Endothelial cell of umbilical vein (primary cell): Measurements from ENCODE around the gene PHTF1. TPM values are rescaled to one million over a fixed set of nuclear protein-coding genes. Genes with fewer than 3 reads are reported as not detected.

Source experiments
- BruUV-seq: library from RNA; stranded (reverse); fragments of 400-500 nt; replicated peaks from 2 replicates; lab custom pipeline; 2021; lab: Mats Ljungman, UMichigan
- CTCF ChIA-PET: fragments of 300-600, 350-600 bp; sonication (Branson Sonifier 250); formaldehyde crosslinking; loops from one replicate; lab custom pipeline; 2021; ENCODE audit warnings: antibody characterized with exemption, inconsistent platforms; lab: Charles Lee
- POLR2A ChIA-PET: fragments of 300-600, 350-600 bp; sonication (Branson Sonifier 250); formaldehyde crosslinking; loops from one replicate; lab custom pipeline; 2021; ENCODE audit warnings: antibody characterized with exemption, inconsistent platforms; lab: Charles Lee
- DNase-seq: peaks from one replicate; pipeline ENCODE4 v3.0.0-alpha.2; 2011; ENCODE audit warnings: low read depth, low spot score
- FAIRE-seq: peaks from 2 replicates; lab custom pipeline; 2011; peaks lifted over from hg19 to GRCh38; lab: Jason Lieb, UNC
- H2AFZ ChIP-seq: 2 replicates; pipeline ENCODE4 v1.6.0; 2012; ENCODE audit warnings: low read depth, low read length, control low read depth, inconsistent platforms
- H3K27ac ChIP-seq: 2 replicates; pipeline ENCODE4 v1.5.1; 2011; ENCODE audit warnings: low read depth, mild to moderate bottlenecking, control low read depth, low read length, moderate library complexity; ENCODE audit not compliant: insufficient read depth
- H3K27me3 ChIP-seq, 2 experiments: 2 replicates each; pipeline versions ENCODE4 v1.6.0 to v1.6.1; 2011; ENCODE audit warnings: low read length in 2 of 2, mixed read lengths in 1 of 2; ENCODE audit not compliant: control insufficient read depth in 2 of 2, insufficient read depth in 2 of 2
- H3K36me3 ChIP-seq, 2 experiments: 2 replicates in 1 of 2; 3 replicates in 1 of 2; pipeline ENCODE4 v1.5.1; 2011; ENCODE audit warnings: low read length in 2 of 2, mild to moderate bottlenecking in 1 of 2, moderate library complexity in 1 of 2; ENCODE audit not compliant: control insufficient read depth in 2 of 2, insufficient read depth in 2 of 2; ENCODE audit errors: extremely low read depth in 1 of 2
- H3K4me1 ChIP-seq: 3 replicates; pipeline ENCODE4 v1.5.1; 2011; ENCODE audit warnings: mild to moderate bottlenecking, low read length; ENCODE audit not compliant: control insufficient read depth, insufficient read depth; ENCODE audit errors: extremely low read depth
- H3K4me2 ChIP-seq: 2 replicates; pipeline ENCODE4 v1.6.1; 2011; ENCODE audit warnings: low read length, control low read depth, mixed read lengths; ENCODE audit not compliant: insufficient read depth
- H3K4me3 ChIP-seq, 3 experiments: fragments of 200-600 bp in 1 of 3; sonication (generic), shearing (Covaris generic) in 1 of 3; replicated peaks in 1 of 3; 2 replicates each; pipeline ENCODE4 v1.5.1; 2011 to 2016; ENCODE audit warnings: control low read depth in 3 of 3, low read length in 3 of 3, mild to moderate bottlenecking in 2 of 3, inconsistent platforms in 1 of 3, low read depth in 1 of 3, moderate library complexity in 1 of 3; ENCODE audit not compliant: insufficient read depth in 1 of 3
- H3K79me2 ChIP-seq: 2 replicates; pipeline ENCODE4 v1.6.0; 2012; ENCODE audit warnings: low read length, inconsistent platforms; ENCODE audit not compliant: control insufficient read depth, insufficient read depth
- H3K9ac ChIP-seq: replicated peaks from 2 replicates; pipeline ENCODE3; 2011; ENCODE audit warnings: low read length, control low read depth; ENCODE audit not compliant: insufficient read depth; ENCODE audit errors: extremely low read depth
- H3K9me1 ChIP-seq: replicated peaks from 3 replicates; pipeline ENCODE4 v1.6.0; 2011; ENCODE audit warnings: mild to moderate bottlenecking, low read length; ENCODE audit not compliant: control insufficient read depth, insufficient read depth; ENCODE audit errors: extremely low read depth
- H3K9me3 ChIP-seq: replicated peaks from 2 replicates; pipeline ENCODE4 v1.5.1; 2012; ENCODE audit warnings: low read length, inconsistent platforms; ENCODE audit not compliant: control insufficient read depth, insufficient read depth
- H4K20me1 ChIP-seq: replicated peaks from 2 replicates; pipeline ENCODE3; 2011; ENCODE audit warnings: mild to moderate bottlenecking, low read length; ENCODE audit not compliant: control insufficient read depth, insufficient read depth; ENCODE audit errors: extremely low read depth
- EZH2 ChIP-seq: IDR thresholded peaks from 2 replicates; pipeline ENCODE4 v1.6.1; 2012; ENCODE audit warnings: borderline replicate concordance, low read depth, mild to moderate bottlenecking, moderate library complexity, low read length, inconsistent platforms; ENCODE audit not compliant: severe bottlenecking
- FOS ChIP-seq: IDR thresholded peaks from 2 replicates; pipeline ENCODE4 v1.6.1; 2011; ENCODE audit warnings: mild to moderate bottlenecking, low read length, moderate library complexity, borderline replicate concordance; ENCODE audit not compliant: insufficient read depth
- GATA2 ChIP-seq: IDR thresholded peaks from 2 replicates; pipeline ENCODE4 v1.7.0; 2011; ENCODE audit warnings: low read depth, mild to moderate bottlenecking, moderate library complexity, mixed read lengths, low read length; ENCODE audit not compliant: insufficient read length, insufficient read depth
- JUN ChIP-seq: IDR thresholded peaks from 2 replicates; pipeline ENCODE4 v1.6.1; 2011; ENCODE audit warnings: borderline replicate concordance, low read depth; ENCODE audit not compliant: insufficient read length, insufficient read depth
- MYC ChIP-seq: IDR thresholded peaks from one replicate; pipeline ENCODE4 v1.6.1; 2011; ENCODE audit warnings: mild to moderate bottlenecking, low read depth, low read length
- POLR2A ChIP-seq: IDR thresholded peaks from 2 replicates; pipeline ENCODE4 v1.6.1; 2012; ENCODE audit warnings: low read depth, mild to moderate bottlenecking, control low read depth, low read length
- POLR2AphosphoS5 ChIP-seq: IDR thresholded peaks from 2 replicates; pipeline ENCODE4 v1.6.1; 2012; ENCODE audit warnings: low read depth, mild to moderate bottlenecking, control low read depth, low read length, moderate library complexity; ENCODE audit not compliant: insufficient read depth
- dilution Hi-C: fragments of 300-500 bp; cut with MboI; formaldehyde crosslinking; loops from one replicate; pipeline ENCODE4 v1.15.0; 2019; ENCODE audit warnings: low sequenced_read_pairs; ENCODE audit not compliant: extremely low pct_ligation_motif_present
- intact Hi-C: fragments of 100-400 bp; cut with micrococcal nuclease; formaldehyde crosslinking; loops from one replicate; pipeline ENCODE4 v1.10.0; 2022
- polyA plus RNA-seq, 4 experiments: library from polyadenylated mRNA; depleted of rRNA in 3 of 4; stranded (reverse) in 3 of 4; unstranded in 1 of 4; fragments of >200 nt; gene quantifications; 2 replicates each; pipeline versions ENCODE4 v1.2.1 to v1.2.3, GENCODE V29; 2011 to 2012; ENCODE audit warnings: missing spikeins in 1 of 4
- total RNA-seq: library from RNA; stranded (reverse); gene quantifications from 2 replicates; pipeline ENCODE4 v1.2.3, GENCODE V29; 2021
- TF ChIP-seq, protein P1 (sequence below), 2 donors: IDR thresholded peaks; 1 replicate in 1 of 2; 2 replicates in 1 of 2; pipeline ENCODE4 v1.5.1; 2011; ENCODE audit warnings: low read length in 2 of 2, mild to moderate bottlenecking in 2 of 2, moderate library complexity in 2 of 2, control low read depth in 1 of 2, inconsistent platforms in 1 of 2, low read depth in 1 of 2; ENCODE audit not compliant: insufficient read depth in 1 of 2; ENCODE audit errors: extremely low read depth in 1 of 2
- TF ChIP-seq, protein P2 (sequence below): IDR thresholded peaks from 2 replicates; pipeline ENCODE4 v1.6.1; 2011; ENCODE audit not compliant: insufficient read depth, insufficient read length

PHTF1 gene
- total and polyA plus RNA-seq, 2 donors (not counting 3 experiments of a cell fraction or from before 2014, with no cell fraction given) = 26.3 to 62.6 TPM

DNA sequence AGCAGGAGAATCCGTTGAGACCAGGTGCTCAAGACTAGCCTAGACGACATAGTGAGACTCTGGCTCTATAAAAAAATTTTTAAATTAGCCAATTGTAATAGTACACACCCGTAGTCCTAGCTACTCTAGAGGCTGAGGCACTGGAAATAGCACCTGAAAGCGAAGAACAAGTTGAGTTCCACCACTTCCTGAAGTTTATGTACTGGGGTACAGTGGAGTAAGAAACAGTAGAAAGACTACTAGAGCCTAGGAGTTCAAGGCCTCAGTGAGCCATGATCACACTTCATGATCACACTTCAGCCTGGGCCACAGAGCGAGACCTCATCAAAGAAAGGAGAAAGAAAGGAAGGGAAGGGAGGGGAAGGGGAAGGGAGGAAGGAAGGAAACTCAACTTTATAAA, 33.2 kb upstream of the PHTF1 start:
- CTCF ChIA-PET = interaction anchor here (0.6 to 1.1 kb wide), 2 partner anchors 16 to 20 kb away, joined by 3 read pairs; partner anchors contain the start of gene RSBN1
- DNase-seq (no peak), FAIRE-seq (peak; percentile 55)
- intact Hi-C loops = no loop called here
- H3K27me3 ChIP-seq = no peaks in the 10 kb centered on the region
- H3K36me3 ChIP-seq = peaks cover 0 to 2% of the 10 kb centered on the region in 2 experiments
- no peak overlapping the region for H3K27ac ChIP-seq
- dilution Hi-C loops = no loop called here
- H4K20me1 ChIP-seq = no peaks in the 10 kb centered on the region
- no peak overlapping the region for H3K9ac ChIP-seq
- POLR2A ChIA-PET = no interaction called here
- TF ChIP-seq GATA2 (no peak), MYC (no peak), FOS (no peak), EZH2 (no peak), POLR2AphosphoS5 (no peak), JUN (no peak), POLR2A (no peak)
- TF ChIP-seq, protein P1, sequence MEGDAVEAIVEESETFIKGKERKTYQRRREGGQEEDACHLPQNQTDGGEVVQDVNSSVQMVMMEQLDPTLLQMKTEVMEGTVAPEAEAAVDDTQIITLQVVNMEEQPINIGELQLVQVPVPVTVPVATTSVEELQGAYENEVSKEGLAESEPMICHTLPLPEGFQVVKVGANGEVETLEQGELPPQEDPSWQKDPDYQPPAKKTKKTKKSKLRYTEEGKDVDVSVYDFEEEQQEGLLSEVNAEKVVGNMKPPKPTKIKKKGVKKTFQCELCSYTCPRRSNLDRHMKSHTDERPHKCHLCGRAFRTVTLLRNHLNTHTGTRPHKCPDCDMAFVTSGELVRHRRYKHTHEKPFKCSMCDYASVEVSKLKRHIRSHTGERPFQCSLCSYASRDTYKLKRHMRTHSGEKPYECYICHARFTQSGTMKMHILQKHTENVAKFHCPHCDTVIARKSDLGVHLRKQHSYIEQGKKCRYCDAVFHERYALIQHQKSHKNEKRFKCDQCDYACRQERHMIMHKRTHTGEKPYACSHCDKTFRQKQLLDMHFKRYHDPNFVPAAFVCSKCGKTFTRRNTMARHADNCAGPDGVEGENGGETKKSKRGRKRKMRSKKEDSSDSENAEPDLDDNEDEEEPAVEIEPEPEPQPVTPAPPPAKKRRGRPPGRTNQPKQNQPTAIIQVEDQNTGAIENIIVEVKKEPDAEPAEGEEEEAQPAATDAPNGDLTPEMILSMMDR (IDR thresholded peaks at IDR 0.05; ENCODE audit: extremely low read depth in 1 of 2, insufficient read depth in 1 of 2, low read depth in 1 of 2, low read length in 2 of 2) = no peak
- TF ChIP-seq, protein P2, sequence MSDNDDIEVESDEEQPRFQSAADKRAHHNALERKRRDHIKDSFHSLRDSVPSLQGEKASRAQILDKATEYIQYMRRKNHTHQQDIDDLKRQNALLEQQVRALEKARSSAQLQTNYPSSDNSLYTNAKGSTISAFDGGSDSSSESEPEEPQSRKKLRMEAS = no peak
- H2AFZ ChIP-seq = no peak overlapping the region
- peaks cover 31% of the 10 kb centered on the region for H3K79me2 ChIP-seq
- H3K4me1 ChIP-seq = peaks cover 5% of the 10 kb centered on the region
- no TSS peak for BruUV-seq
- no peaks in the 10 kb centered on the region for H3K9me1 ChIP-seq
- no peak overlapping the region for H3K4me3 ChIP-seq
- H3K4me2 ChIP-seq = no peak overlapping the region
- no peaks in the 10 kb centered on the region for H3K9me3 ChIP-seq
